Measurements from ENCODE around the gene SMOC1.

Gene SMOC1

DNA sequence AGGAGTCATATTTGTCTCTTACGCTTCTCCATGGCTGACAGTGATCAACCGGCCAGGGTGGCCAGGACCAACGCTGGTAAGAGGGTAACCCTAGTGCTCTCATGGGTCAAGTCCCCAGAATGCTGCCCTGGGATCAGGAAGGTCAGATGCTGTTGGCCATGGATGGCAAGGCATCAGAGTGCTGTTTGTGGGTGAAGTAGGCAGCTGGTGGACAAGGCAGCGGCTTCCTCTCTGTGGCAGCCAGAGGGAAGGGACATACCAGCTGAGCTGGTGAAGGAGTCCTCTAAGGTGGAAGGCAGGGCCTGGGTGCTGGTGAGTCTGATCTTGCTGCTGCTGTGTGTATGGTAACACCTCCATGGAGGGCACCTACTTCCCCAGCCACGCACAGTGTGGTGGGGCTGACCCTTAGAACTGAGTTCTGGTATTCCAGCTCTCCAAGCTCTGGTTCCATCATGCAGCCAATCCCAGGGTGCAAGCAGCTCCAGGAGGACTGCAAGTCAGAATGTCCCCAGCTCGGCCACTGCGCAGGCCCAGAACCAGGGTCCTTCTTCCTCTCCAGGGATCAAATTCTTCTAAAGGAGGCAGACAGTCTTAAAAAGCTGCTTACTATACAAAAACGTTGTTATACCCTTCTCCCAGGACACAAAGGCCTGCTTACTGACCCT lies 13.4 kb upstream of the SMOC1 start:
- no peak for DNase-seq

DNA sequence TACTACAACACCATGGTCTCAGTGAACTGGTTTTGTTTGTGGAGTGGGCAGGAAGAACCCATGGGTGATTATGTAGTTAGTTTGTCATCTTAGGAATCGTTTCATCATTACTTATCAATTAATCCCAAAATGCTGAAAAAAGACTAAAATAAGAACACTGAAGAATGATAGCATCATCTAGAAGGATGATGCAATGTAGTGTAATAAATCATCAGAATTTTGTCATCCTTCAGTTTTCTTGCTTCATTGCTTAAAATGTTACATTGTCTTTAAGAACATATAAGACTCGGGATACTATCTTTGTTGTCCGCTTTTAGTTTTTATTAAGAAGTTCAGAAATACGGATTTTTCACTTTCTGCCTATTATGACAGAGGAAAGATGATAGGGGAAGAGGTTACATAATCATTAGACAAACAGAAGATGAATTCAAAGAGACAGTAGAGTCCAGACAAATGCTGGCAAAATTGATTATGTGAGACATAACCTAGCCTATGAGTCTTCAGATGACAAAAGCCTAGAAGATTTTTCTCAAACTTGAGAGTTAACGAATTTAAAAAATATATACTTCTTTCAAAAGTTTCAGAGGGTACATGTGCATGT lies 10.8 kb upstream of the SMOC1 start:
- DNase-seq: no peak

DNA sequence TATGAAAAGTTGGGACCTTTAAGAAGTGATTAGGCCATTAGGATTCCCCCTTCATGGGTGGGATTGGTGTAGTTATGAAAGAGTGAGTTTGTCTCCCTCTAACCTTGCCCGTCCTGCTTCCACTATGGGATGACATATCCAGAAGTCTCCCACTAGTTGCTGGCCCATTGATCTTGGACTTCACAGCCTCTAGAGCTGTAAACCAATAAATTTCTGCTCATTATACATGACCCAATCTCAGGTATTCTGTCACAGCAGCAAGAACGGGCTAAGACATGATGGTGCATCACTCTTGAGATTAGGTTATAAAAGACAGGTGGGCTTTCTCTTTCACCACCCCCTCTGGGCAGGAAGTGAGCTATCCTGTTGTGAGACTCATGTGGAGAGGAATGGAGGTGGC lies 8.6 kb upstream of the SMOC1 start:
- DNase-seq: no peak

DNA sequence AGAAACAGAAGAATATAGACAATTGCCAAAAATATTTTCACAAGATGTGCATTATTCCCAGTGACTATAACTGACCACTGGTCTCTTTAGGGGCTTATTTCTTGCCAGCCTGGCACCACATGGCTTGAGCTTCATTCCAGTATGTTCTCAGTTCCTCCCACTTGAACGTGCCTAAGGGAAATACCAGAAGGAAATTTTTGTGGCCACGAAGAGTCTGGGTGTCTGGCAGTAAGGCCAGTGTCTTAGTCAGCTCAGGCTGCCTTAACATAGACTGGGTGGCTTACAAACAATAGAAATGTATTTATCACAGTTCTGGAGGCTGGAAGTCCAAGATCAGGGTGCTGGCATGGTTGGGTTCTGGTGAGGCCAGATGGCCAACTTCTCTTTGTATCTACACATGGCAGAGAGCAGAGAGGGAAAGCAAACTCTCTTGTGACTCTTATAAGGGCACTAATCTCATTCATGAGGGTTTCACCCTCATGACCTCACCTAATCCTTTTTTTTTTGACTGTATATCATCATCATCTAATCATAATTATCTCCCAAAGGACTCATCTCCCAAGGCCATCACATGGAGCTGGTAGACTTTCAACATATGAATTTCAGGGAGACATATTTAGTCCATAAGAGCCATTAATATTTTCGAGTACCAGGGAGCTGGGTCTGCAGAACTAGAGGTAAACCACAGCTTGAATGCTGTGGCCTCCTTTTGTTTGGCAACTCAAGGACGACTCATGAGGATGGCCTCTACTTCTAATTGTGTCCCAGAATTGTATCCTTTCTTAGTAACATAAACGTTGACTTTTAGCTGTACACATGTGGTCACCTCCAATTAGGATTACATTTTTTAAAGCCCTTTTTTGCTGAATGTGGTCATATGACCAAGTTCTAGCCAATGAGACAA lies 5.1 kb upstream of the SMOC1 start:
- DNase-seq: no peak

DNA sequence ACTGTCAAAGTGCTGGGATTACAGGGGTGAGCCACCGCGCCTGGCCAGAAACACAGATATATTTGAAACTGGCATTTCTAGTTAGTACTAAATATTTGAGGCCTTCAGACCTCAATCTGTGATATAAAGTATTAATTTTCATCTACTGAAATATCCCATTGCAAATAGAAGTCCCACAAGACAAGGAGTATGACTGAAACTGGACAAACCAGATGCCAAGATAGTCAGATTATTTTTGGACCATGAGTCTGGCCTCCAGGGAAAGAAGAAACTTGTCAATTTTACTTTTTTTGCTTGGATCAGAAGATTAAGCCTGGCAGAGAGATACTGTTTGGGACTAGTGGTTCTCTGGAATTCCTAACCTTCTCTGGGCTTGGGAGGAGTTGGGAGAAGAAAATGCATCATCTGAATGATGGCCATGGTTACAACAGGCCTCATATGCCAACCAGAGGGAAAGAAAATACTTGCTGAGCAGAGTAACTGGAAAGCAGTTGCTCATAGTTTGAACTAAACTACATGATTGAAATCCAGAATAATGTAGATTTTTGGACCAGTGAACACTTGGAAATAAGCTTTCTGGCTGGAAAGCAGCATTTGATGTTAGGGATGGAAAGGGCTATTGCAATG lies 2.9 kb upstream of the SMOC1 start:
- no peak for DNase-seq

DNA sequence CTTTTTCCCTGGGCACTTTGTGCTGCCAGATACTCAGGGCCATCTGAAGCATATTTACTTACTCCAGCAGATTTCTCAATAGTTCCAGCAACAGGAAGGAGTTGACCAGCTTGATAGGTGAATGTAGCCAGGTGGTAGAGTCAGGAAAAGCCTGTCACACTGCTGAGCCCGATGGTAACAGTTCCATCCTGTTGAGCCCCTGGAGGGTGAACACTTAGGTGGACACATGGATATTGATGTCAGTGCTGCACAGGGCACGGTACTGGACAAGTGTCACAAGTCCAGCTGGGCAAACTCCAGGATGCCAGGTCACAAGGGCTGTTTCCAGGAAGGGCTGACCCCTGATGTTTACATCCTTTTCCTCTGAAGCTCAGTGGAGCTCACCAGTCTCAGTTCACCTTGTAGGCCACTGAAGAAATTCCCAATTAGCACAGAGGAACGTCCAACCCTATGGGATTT lies 2.3 kb upstream of the SMOC1 start:
- no peak for DNase-seq

DNA sequence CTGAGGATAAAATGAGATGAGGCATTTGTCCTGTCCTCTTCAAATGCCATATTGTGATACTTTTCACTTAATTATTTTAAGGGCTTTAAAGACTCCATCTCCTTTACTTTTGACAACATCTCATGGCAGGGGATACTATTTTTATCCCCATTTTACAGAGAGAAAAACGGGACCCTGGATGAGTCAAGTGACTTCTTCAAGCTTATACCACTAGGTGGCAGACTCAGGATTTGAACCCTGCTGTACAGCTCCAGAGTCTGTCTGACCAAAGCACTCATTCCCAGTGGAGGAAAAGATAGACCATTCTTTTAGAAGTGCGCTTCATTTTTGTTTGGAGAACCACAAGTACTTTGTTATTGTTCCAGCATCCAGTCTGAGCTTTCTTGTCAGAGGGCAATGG lies 1.7 kb upstream of the SMOC1 start:
- DNase-seq: no peak

DNA sequence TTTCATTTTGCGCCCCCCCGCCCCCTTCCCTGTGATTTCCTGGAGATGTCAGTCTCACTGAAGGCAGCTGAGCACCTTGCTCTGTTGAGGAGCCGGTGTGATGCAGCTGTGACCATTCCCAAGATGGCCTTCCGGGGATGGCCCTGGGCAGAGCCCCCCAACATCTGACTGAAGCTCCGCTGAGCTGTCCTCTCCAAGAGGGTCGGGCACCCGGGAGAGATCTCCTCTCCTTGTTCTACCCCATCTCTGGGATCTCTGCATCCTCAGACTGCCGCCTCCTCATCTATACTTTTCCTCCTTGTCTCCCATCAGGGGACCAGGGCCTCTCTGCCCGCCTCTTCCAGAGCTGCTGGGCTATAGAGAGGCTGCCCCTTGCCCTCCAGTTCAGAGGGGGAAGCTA lies 965 bp upstream of the SMOC1 start:
- DNase-seq: no peak

DNA sequence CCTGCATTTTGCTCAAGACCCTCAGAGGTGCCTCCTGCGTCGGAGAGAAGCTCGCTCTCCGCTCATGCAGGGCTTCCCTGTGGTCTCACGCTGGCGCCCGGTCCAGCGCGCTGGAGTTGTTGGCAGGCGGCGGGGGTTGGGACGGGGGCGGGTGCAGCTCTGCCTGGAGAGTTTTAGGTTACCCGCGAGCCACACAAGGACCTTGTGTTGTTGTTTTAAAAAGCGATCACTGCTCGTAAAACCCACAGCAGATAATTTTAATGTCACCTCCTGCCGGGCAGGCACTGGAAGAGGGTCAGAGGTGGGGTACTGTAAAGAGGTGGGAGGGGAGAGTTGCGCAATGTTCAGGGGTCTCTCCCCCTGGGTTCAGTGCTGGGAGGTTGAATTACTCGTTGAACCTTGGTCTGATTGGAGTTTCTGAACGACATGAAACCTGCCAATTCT lies 850 bp downstream of the SMOC1 start:
- DNase-seq: no peak

DNA sequence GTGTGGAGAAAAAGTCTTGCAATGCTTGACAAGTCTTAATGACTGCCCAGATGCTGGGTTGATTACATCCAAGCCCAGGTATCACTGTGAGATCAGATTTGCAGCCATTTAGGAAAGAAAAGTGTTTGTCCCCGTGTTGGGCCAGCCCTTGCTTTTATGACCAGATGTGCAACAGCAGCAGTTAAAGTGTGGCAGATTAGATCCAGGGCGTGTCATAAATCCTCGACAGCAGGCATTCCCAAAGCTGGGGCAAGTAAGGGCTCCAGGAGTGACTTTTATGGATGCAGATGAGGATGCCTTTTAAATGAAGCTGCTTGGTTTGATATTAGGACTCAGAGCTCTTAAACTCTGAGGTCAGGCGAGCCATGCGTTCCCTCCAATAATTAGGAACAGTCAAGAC lies 1.7 kb downstream of the SMOC1 start:
- no peak for DNase-seq

DNA sequence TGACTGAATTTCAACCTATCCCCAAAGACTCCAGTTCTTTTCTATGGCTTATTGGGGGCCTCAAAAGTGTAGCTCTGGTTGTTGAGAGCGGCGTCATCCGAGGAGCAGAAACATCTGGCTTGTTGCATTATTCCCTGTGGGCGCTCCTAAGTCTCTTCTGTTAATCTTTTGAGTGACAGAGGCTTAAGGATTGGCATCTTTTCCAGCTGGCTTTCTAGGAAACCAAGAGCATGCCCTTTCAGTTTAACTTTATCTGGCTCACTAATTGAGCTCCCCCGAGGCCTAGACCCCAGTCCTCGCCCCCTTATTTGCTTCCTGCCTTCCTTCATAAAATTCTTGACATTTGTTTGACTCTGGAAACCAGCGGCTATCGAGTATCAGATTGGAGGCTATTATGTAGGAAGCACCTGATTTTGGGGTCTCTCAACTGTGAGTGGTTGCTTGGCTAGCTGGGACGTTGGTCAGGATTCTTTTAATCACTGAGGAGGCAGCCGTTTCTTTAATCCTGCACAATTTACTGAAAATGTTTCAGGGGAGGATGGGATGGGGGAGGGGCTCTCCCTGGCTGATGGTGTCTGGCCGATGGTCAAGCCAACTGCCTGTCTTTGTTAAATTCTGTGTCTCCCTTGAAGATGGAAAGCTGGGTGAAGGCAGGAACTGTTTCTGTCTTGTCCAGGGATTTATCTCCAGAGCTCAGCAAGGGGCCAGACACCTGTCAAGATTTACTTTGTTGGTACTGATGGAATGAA lies 3.1 kb downstream of the SMOC1 start:
- DNase-seq: no peak

DNA sequence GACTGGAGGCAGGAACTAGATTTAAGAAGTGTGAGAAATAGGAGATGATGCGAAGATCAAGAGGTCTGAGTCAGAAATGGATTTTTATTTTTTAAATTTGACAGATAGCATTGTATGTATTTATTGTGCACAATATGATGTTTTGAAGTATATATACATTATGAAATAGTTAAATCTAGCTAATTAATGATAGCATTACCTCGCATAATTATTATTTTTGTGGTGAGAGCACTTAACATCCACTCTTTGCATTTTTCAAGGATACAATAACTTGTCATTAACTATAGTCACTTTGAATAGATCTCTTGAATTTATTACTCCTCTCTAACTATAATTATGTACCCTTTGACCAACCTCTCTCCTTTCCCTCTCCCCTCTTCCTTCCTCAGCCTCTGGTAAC lies 3.7 kb downstream of the SMOC1 start:
- no peak for DNase-seq

DNA sequence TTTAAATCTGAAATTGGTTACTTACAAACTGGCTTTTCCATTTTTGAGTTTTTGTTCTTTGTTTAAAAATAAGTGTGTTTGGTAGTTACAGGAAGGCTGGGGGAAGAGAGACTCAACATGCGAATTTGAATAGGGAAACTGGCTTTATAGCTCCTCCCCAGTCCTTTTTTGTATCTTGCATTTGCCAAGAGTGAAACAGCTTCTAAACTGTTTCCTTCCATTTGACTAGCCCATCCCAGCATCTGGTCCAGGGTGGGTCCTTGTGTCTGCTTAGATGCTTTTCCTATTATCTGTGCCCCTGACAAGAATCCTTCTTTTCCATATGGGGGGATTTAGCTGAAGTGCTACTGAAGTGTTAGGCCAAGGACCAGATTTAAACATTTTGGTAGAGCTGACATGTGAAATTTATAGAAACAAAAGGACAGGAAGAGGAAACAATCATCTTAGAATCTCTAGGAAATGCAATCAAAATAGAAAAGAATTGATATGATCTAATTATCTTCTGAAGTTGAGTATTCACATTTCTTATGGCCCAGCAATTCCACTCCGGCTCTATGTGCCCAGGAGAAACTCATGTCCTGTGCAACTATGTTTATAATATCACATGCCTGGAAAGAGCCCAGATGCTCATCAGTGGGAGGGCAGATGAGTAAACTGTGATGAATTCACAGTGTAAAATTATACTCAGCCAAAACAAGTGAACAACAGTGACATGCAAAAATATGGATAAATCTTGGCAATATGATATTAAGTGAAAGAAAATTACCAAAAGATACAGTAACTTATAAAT lies 7.4 kb downstream of the SMOC1 start:
- DNase-seq: no peak

DNA sequence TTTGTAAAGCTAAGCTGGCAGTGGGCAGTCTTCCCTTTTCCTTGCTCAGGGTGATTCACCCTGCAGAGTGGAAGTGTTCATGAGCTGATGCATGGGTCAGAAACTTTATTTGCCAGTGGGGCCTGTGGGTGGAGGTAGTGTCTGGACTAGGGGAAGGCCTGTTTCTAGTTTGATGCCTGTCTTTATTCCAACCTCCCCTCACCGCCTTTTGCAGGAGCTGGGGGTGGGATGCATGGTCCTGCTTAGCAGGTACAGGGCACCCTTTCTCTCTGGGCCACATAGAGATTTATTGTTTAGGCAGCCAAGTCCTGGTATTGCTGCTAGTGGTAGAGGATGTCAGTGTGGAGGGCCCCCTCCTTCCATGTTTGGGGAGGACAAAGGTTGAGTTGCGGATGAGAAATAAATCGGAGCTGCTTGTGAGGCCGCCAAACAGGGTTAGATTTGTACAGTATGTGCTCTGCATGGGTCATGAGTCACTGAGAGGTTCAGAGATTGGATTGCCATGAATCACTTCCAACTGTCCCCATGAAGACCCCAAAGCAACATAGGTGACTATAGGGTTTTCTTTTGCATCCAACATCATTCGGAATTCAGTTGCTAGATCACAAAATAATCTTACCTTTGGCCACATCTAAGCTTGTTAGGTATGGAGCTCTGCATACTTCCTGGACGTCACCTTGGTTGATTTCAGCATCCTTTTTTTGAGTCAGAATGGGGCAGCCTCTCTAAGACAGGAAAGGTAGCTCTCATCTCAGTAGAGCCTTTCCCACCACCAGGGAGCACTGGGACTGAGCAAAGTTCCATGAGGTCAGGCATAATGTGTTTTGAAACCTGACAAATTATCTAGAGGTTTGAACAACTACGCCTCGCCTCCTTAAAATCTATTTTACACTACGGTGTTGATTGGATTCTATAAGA lies 8.8 kb downstream of the SMOC1 start:
- DNase-seq: no peak

DNA sequence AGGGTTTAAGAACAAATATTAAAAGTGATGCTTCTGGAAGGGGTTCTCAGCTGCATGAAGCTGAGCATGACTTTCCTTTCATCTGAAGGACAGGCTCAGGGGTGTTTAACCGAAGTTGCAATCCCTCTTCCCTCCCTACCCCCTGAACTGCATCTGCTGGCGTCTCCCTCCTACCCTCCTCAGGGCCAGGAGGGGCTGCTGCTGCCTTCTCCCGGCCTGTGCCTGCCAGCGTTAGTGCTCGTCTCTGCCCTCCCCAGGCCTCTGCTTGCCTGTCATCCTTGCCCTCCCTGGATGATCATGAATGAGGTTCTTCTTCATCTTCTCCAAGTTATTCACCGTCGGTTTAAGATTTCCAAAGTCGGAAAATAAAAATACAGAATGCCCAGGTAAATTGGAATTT lies 12.2 kb downstream of the SMOC1 start:
- no peak for DNase-seq

DNA sequence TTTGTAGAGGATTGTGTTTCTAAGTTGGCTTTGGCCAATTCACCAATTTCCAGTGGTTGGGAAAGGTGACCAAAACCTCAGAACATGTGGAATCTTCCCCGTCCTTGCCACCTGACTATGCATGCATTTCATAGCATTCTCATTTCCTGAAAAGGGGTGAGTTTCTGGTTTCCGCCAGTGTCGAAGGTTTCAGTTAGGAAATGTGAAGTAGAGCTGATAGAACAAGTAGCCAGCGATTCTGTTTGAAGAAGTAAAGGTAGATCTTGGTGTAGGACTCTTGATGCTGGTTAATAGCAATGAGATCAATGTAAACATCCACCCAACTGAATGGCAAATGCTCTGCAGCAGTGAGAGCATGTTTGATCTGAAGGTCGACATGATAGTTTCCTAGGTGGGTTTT lies 15.9 kb downstream of the SMOC1 start:
- no peak for DNase-seq

DNA sequence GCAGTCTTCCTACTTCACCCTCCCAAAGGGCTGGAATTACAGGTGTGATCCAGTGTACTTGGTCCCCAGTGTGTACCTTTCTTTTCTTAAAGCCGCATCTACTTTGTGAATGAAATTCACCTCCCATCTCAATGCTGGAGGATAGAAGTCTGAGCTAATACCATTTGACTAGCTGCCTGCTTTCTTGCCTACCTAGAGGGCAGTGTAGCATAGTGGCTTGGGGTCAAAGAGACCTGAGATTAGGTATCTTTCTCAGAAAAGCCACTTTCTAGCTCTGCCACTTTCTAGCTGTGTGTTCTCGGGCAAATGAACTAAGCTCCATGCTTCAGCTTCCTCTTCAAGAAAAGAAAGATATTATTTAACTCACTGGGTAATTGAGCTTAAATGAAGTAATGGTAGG lies 16.9 kb downstream of the SMOC1 start:
- DNase-seq: no peak

DNA sequence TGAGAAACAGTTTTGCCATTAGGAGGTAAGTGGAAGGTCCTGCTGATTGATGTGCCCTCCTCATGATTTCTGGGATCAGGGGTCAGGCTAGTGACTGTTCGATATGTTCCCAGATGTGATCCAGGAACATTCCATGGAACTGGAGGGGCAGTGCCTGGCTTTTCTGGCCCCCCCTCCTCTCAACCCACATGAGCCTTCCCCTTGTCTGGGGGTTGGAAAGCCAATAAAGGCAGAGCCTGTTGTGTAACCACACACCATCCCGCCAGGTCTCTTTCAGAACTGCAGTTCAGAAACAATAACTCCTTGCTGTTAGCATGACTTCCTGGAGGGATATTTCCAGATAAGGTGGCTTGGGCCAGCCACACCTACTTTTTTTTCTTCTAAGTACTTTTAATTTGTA lies 17.8 kb downstream of the SMOC1 start:
- DNase-seq: no peak

DNA sequence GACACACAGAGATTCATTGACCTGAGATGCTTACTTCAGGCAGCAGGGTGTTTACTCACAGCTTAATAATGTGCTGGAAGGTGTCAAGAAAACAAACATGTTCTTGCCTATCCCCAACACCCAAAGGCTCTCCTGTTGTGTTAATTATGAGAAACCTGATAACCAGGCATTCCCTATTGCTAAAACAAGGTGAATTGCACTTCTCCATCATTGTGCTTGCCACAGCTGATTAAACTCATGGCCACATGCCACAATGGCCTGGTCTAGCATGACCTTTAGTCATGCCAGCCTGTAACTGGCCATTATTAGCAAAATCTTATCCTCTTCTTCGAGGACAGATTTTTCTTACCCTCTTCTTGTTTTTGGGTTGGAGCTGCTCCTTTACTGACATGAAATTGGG lies 21.4 kb downstream of the SMOC1 start:
- DNase-seq: no peak

DNA sequence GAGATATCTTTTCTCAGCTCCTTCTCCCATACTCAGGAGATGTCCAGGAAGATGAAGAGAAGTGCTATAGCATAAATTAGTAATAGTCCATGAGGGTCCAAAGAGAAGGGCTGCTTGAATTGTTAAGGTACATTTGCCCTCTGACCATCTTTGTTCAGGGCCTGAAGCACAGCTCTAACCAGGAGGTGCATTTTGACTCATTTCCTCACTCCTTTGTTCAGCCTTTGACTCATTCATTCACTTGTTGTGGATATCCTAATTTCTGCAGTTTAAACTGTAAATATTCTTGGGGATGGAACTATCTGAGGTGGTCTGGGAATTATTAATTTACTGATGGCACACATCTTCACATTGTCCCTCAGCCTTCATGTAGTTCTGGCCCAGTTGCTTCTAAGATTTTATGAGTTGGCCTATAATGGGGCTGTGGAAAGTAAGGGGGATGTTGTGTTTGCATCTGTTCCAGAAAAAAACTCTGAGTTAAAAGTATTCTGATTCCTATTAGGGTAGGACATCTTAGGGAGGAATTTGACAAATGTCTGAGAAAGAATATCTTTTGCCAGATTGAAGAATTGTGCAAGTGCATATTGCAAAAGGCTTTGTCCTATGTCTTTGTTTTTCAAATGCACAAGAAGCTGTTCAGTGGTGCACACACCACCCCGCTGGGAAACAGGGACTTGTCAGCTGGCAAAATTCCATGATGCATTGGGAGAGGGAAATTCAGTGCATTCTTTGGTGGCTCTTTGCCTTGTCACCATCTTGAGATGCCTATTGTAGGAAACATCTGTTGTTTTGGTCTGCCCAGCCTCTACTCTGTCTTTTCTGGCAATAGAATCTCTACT lies 22.1 kb downstream of the SMOC1 start:
- DNase-seq: no peak
